HepG2 (cell line): ENCODE measurements around the gene SEC14L5. TPM values are rescaled to one million over a fixed set of nuclear protein-coding genes. Genes with fewer than 3 reads are reported as not detected.

Experiments
- AGO1 ChIP-seq: fragments of 200-400 bp; formaldehyde crosslinking; IDR thresholded peaks from 2 replicates; pipeline ENCODE4 v1.6.1; 2017; ENCODE audit warnings: mild to moderate bottlenecking, low read depth, low read length, moderate library complexity; ENCODE audit not compliant: poor library complexity, severe bottlenecking
- AHR ChIP-seq: IDR thresholded peaks from 2 replicates; pipeline ENCODE4 v1.6.1; 2018; ENCODE audit warnings: missing genetic modification reagents, missing compliant biosample characterization
- GABPB1 ChIP-seq: IDR thresholded peaks from 2 replicates; pipeline ENCODE4 v1.6.1; 2016; ENCODE audit warnings: mild to moderate bottlenecking, missing genetic modification reagents, moderate library complexity, missing compliant biosample characterization
- JUND ChIP-seq: sonication (generic); formaldehyde crosslinking; IDR thresholded peaks from 2 replicates; pipeline ENCODE4 v1.8.0; 2022; ENCODE audit warnings: mild to moderate bottlenecking, missing genetic modification reagents
- KDM2A ChIP-seq: sonication (generic); formaldehyde crosslinking; IDR thresholded peaks from 2 replicates; pipeline ENCODE4 v1.4.0; 2020; ENCODE audit warnings: low read depth, missing genetic modification reagents, borderline replicate concordance
- MAFK ChIP-seq, 2 experiments: IDR thresholded peaks in 1 of 2; conservative IDR thresholded peaks in 1 of 2; 2 replicates each; pipeline ENCODE4 v1.6.1; 2011; ENCODE audit warnings: improper control_type of control experiment in 2 of 2, low read length in 2 of 2
- MYC ChIP-seq: sonication (generic); formaldehyde crosslinking; IDR thresholded peaks from 2 replicates; pipeline ENCODE4 v1.9.0; 2021; ENCODE audit warnings: missing genetic modification reagents, borderline replicate concordance
- NCOA5 ChIP-seq: sonication (generic); formaldehyde crosslinking; IDR thresholded peaks from 2 replicates; pipeline ENCODE4 v1.4.0; 2020; ENCODE audit warnings: missing genetic modification reagents
- SNAPC2 ChIP-seq: sonication (generic); formaldehyde crosslinking; IDR thresholded peaks from 2 replicates; pipeline ENCODE4 v1.8.1; 2022; ENCODE audit warnings: mild to moderate bottlenecking, missing genetic modification reagents
- TAF1 ChIP-seq: sonication (generic); formaldehyde crosslinking; IDR thresholded peaks from 2 replicates; pipeline ENCODE4 v1.4.0; 2020; ENCODE audit warnings: missing genetic modification reagents
- TEAD3 ChIP-seq: optimal IDR thresholded peaks from 2 replicates; pipeline ENCODE3; 2016; ENCODE audit warnings: borderline replicate concordance
- TP53 ChIP-seq: sonication (generic); formaldehyde crosslinking; conservative IDR thresholded peaks from 2 replicates; pipeline ENCODE4 v1.4.0; 2020; ENCODE audit warnings: missing genetic modification reagents
- ZNF224 ChIP-seq: sonication (generic); formaldehyde crosslinking; IDR thresholded peaks from 2 replicates; pipeline ENCODE4 v1.5.0; 2020; ENCODE audit warnings: mild to moderate bottlenecking, missing genetic modification reagents
- ZNF225 ChIP-seq: sonication (generic); formaldehyde crosslinking; IDR thresholded peaks from 2 replicates; pipeline ENCODE4 v1.4.0; 2020; ENCODE audit warnings: mild to moderate bottlenecking, missing genetic modification reagents
- ZNF263 ChIP-seq: sonication (generic); formaldehyde crosslinking; IDR thresholded peaks from 2 replicates; pipeline ENCODE4 v1.4.0; 2020; ENCODE audit warnings: missing genetic modification reagents
- ZNF501 ChIP-seq: sonication (generic); formaldehyde crosslinking; IDR thresholded peaks from 2 replicates; pipeline ENCODE4 v1.5.1; 2020; ENCODE audit warnings: mild to moderate bottlenecking, moderate library complexity, missing genetic modification reagents
- ZNF552 ChIP-seq: sonication (generic); formaldehyde crosslinking; IDR thresholded peaks from 2 replicates; pipeline ENCODE4 v1.9.0; 2022; ENCODE audit warnings: missing genetic modification reagents, mild to moderate bottlenecking, borderline replicate concordance
- ZNF672 ChIP-seq: sonication (generic); formaldehyde crosslinking; IDR thresholded peaks from 2 replicates; pipeline ENCODE4 v1.8.1; 2022; ENCODE audit warnings: missing genetic modification reagents
- ZNF839 ChIP-seq: sonication (generic); formaldehyde crosslinking; IDR thresholded peaks from 2 replicates; pipeline ENCODE4 v1.4.0; 2020; ENCODE audit warnings: missing genetic modification reagents, mild to moderate bottlenecking, borderline replicate concordance
- ZSCAN21 ChIP-seq: sonication (generic); formaldehyde crosslinking; IDR thresholded peaks from 2 replicates; pipeline ENCODE4 v1.8.0; 2022; ENCODE audit warnings: mild to moderate bottlenecking, missing genetic modification reagents, moderate library complexity, borderline replicate concordance
- polyA plus RNA-seq, 8 experiments: library from polyadenylated mRNA; depleted of rRNA in 3 of 8; stranded (reverse) in 7 of 8; unstranded in 1 of 8; fragments of >200 nt; fragmentation: Illumina TruSeq in 4 of 8; extraction: Trizol in 4 of 8; gene quantifications; 2 replicates each; pipeline versions ENCODE4 v1.2.1 to v1.2.3, GENCODE V29; 2011 to 2016; ENCODE audit warnings: low read depth in 4 of 8, missing spikeins in 1 of 8, mixed read lengths in 1 of 8; ENCODE audit not compliant: insufficient read depth in 1 of 8
- total RNA-seq, 5 experiments: library from RNA; depleted of rRNA; stranded (reverse); fragments of >200 nt; fragmentation: Illumina TruSeq; extraction: Trizol; gene quantifications; 2 replicates each; pipeline ENCODE4 v1.2.3, GENCODE V29; 2016; ENCODE audit warnings: low read depth in 1 of 5
- TF ChIP-seq, protein P1 (sequence below): IDR thresholded peaks from 2 replicates; pipeline ENCODE4 v1.6.1; 2016; ENCODE audit warnings: mild to moderate bottlenecking
- TF ChIP-seq, protein P2 (sequence below): sonication (generic); formaldehyde crosslinking; IDR thresholded peaks from 2 replicates; pipeline ENCODE4 v1.5.0; 2020; ENCODE audit warnings: mild to moderate bottlenecking, missing genetic modification reagents, borderline replicate concordance
- TF ChIP-seq, protein P3 (sequence below): sonication (generic); formaldehyde crosslinking; conservative IDR thresholded peaks from 2 replicates; pipeline ENCODE4 v1.5.0; 2020; ENCODE audit warnings: missing genetic modification reagents

Gene SEC14L5
- total and polyA plus RNA-seq, 2 of the 13 experiments (the other 11 are each of a cell fraction or from before 2014, with no cell fraction given) = 0.40 to 0.42 TPM

DNA sequence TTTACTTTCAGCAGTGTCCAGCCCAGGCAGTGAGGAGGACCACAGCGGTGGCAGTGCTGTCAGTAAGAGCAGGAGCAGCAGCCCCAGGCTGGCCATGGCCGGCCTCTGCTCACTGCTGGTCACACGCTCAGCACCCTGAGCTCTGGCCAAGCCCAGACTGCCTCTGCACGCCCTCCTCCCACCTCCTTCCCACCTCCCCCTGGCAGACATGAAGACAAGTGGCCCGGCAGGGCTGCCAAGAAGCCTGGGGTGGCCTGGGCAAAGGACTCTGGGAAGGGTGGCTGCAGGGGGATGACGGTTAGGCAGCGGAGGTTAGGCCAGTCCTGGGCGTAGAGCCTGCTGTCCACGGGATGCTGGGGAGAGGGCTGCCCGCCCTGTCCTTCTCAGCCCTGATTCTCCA lies 107.7 kb downstream of the SEC14L5 start, which contains the start of gene C16orf89 (continued):
- TF ChIP-seq, protein P1, sequence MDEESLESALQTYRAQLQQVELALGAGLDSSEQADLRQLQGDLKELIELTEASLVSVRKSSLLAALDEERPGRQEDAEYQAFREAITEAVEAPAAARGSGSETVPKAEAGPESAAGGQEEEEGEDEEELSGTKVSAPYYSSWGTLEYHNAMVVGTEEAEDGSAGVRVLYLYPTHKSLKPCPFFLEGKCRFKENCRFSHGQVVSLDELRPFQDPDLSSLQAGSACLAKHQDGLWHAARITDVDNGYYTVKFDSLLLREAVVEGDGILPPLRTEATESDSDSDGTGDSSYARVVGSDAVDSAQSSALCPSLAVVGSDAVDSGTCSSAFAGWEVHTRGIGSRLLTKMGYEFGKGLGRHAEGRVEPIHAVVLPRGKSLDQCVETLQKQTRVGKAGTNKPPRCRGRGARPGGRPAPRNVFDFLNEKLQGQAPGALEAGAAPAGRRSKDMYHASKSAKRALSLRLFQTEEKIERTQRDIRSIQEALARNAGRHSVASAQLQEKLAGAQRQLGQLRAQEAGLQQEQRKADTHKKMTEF (CRISPR knock-in tag) = 0 out of 2 replicates have a peak, but pooled peaks have one; percentile 20
- TF ChIP-seq ZSCAN21 (CRISPR knock-in tag) (0 out of 2 replicates have a peak, but pooled peaks have one; percentile 43), ZNF672 (CRISPR knock-in tag) (peak; percentile 94), ZNF839 (CRISPR knock-in tag) (peak; percentile 12; the same call in 1 of the 2 replicates), NCOA5 (no peak), JUND (CRISPR knock-in tag) (no peak), MYC (0 out of 2 replicates have a peak, but pooled peaks have one; percentile 14), MAFK (conservative IDR thresholded peaks at IDR 0.05 in 1 of 2, IDR thresholded peaks at IDR 0.05 in 1 of 2; ENCODE audit: low read length in 2 of 2) (no peak), GABPB1 (CRISPR knock-in tag) (peak; percentile 46; the same call in 1 of the 2 replicates), KDM2A (CRISPR knock-in tag) (0 out of 2 replicates have a peak, but pooled peaks have one; percentile 10), SNAPC2 (no peak), ZNF225 (CRISPR knock-in tag) (peak; percentile 43; the same call in 1 of the 2 replicates), AHR (CRISPR knock-in tag) (0 out of 2 replicates have a peak, but pooled peaks have one; percentile 43), ZNF263 (CRISPR knock-in tag) (peak; percentile 60), AGO1 (peak; percentile 54), ZNF552 (no peak), TP53 (CRISPR knock-in tag) (no peak), TAF1 (CRISPR knock-in tag) (0 out of 2 replicates have a peak, but pooled peaks have one; percentile 12), TEAD3 (CRISPR knock-in tag) (peak; percentile 8), ZNF501 (CRISPR knock-in tag) (peak; percentile 59; the same call in 1 of the 2 replicates), ZNF224 (no peak)
- TF ChIP-seq, protein P2, sequence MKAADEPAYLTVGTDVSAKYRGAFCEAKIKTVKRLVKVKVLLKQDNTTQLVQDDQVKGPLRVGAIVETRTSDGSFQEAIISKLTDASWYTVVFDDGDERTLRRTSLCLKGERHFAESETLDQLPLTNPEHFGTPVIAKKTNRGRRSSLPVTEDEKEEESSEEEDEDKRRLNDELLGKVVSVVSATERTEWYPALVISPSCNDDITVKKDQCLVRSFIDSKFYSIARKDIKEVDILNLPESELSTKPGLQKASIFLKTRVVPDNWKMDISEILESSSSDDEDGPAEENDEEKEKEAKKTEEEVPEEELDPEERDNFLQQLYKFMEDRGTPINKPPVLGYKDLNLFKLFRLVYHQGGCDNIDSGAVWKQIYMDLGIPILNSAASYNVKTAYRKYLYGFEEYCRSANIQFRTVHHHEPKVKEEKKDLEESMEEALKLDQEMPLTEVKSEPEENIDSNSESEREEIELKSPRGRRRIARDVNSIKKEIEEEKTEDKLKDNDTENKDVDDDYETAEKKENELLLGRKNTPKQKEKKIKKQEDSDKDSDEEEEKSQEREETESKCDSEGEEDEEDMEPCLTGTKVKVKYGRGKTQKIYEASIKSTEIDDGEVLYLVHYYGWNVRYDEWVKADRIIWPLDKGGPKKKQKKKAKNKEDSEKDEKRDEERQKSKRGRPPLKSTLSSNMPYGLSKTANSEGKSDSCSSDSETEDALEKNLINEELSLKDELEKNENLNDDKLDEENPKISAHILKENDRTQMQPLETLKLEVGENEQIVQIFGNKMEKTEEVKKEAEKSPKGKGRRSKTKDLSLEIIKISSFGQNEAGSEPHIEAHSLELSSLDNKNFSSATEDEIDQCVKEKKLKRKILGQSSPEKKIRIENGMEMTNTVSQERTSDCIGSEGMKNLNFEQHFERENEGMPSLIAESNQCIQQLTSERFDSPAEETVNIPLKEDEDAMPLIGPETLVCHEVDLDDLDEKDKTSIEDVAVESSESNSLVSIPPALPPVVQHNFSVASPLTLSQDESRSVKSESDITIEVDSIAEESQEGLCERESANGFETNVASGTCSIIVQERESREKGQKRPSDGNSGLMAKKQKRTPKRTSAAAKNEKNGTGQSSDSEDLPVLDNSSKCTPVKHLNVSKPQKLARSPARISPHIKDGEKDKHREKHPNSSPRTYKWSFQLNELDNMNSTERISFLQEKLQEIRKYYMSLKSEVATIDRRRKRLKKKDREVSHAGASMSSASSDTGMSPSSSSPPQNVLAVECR (CRISPR knock-in tag) = peak; percentile 29; the same call in 1 of the 2 replicates
- TF ChIP-seq, protein P3, sequence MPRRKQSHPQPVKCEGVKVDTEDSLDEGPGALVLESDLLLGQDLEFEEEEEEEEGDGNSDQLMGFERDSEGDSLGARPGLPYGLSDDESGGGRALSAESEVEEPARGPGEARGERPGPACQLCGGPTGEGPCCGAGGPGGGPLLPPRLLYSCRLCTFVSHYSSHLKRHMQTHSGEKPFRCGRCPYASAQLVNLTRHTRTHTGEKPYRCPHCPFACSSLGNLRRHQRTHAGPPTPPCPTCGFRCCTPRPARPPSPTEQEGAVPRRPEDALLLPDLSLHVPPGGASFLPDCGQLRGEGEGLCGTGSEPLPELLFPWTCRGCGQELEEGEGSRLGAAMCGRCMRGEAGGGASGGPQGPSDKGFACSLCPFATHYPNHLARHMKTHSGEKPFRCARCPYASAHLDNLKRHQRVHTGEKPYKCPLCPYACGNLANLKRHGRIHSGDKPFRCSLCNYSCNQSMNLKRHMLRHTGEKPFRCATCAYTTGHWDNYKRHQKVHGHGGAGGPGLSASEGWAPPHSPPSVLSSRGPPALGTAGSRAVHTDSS (CRISPR knock-in tag) = 0 out of 2 replicates have a peak, but pooled peaks have one; percentile 37
